IPS DF 4.7 (cell line): ENCODE results near the gene BTG2.

ENCODE experiments used
- DNase-seq: peaks from one replicate; pipeline ENCODE4 v3.0.0-alpha.2; 2013; ENCODE audit warnings: low spot score; ENCODE audit errors: extremely low read depth

Gene BTG2

GRCh38 chr1:203316626-203317093 is 11.3 kb downstream of the BTG2 start:
- no peak for DNase-seq

- DNase-seq: no peak
Observed at GRCh38 chr1:203317429-203318228, 12.3 kb downstream of the BTG2 start.

GRCh38 chr1:203318229-203318517 is 12.9 kb downstream of the BTG2 start:
- DNase-seq: no peak

DNA sequence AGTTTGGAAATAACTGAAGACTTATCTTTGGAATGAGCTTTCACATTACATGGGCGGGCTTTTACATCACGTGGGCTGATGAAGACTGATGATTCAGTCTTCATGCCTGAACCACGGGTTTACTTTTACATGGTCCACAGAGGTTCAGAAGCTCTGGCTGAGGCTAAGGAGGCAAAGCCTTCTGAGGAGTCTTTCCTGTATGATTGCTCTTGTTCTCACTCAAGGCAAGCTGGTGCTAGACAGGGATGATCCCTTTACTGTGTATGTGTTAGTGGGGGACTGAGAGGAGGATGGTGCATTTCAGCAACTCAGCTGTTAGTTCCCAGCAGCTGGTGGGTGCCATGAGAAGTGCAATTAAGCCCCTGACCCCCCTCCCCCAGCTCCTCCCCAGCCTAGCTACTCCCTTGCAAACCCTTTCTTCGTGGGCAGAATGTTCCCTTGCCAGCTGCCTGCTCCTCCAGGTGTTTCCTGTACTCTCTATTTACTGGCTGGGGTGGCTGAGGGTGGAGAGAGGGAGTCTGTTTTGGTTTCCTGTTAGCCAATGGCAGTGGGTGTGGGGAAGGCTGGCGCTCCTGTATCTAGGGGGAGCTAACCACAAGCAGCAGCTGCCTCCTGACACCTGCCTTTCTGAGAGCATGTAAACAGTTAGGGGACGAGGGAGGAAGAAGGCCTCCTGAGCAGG is 15.4 kb downstream of the BTG2 start:
- no peak for DNase-seq

DNA sequence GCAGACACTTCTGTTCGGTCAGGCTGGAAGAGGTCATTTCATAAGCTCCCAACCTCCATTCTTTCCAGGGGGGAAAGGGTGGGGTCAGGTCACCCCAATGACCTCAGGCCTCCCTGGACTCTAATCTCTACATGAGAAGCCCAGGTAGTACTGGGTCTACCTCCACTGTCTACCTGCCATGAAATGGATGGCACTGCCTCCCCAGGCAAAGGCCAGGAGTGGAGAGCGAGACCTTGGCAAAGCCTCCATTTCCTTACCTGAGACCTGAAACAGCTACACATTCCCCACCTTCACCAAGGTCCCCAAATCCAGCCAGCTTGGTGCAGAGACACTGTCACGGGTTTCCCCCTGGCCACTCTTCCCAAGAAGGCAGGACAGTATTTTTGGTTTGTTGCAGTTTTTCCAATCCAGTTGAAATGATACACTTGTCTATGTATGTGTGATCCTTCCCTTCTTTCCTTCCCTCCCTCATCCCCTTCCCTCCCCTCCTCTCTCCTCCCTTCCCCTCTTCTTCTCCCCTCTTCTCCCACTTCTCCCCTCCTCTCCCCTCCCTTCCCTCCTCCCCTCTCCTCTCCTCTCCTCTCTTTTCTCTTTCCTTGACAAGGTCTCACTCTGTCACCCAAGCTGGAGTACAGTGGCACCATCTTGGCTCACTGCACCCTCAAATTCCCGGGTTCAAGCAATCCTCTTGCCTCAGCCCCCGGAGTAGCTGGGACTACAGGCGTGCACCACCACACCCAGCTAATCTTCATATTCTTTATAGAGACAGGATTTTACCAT is 16.1 kb downstream of the BTG2 start:
- DNase-seq: no peak

GRCh38 chr1:203322500-203323179 is 17.3 kb downstream of the BTG2 start:
- DNase-seq: no peak

GRCh38 chr1:203323587-203323986 is 18.3 kb downstream of the BTG2 start:
- no peak for DNase-seq

DNA sequence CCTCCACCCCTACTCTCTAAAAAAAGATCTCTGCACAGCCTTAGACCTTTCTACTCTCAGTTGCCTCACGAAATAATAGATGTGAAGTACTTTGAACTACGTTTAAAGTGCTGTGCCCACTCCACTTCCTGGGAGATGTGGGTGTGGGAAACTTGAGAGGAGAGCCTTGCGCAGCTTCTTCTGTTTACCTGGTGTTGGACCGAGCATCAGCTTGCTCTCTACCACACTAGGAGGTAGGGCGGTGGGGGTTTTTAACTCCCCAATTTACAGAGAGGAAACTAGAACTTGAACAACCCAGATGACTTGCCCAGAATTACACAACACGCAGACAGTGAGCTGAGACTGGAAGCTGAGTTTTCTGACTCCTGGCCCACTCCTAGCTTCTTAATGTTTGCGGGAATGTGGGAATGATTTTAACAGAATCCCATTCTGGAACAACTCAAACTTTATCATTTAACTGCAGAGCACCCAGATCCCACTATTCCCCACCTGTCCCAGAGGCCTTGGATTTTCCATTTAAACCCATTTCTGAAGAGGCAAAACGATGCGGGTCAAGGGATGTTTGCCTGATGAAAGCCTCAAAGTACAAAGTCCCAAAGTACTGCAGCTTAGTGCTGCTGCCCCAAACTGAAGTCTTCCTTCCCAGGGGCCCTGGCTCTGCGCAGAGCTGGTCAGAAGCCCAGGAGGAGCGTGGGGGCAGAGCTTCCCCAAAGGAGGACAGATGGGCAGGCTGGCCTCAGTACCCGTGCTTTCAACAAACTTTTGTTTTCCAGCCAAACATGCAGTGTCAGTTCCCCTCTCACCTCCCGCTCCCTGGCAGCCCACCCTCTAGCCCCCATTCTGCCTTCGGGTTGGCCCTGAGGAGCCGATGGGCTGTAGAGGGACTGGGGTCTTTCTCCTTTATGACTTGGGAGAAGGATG is 19.0 kb downstream of the BTG2 start:
- DNase-seq: no peak

DNA sequence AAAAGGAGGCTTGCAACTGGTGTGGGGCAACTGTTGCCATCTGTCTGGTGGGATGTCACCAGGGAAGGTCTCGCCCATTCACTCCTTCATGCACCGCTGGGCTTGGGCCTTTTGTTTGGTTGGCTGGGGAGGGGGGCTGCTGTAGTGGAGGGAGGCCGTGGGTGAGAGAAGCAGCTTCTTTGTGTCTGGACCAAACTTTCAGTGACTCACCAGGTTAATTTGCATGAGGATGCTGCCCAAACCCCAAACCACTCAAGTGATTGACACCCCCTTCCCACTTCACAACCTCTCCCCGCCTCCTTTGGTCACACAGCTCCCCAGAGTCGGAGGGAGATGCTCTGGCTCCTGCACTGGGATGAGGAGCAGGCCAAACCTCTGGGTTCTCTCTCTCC is 19.7 kb downstream of the BTG2 start:
- no peak for DNase-seq

- no peak for DNase-seq
Observed at GRCh38 chr1:203325418-203326091, 20.2 kb downstream of the BTG2 start.

- DNase-seq: no peak
Observed at GRCh38 chr1:203326830-203327683, 21.7 kb downstream of the BTG2 start.

GRCh38 chr1:203327684-203328457 is 22.6 kb downstream of the BTG2 start:
- DNase-seq: no peak

DNA sequence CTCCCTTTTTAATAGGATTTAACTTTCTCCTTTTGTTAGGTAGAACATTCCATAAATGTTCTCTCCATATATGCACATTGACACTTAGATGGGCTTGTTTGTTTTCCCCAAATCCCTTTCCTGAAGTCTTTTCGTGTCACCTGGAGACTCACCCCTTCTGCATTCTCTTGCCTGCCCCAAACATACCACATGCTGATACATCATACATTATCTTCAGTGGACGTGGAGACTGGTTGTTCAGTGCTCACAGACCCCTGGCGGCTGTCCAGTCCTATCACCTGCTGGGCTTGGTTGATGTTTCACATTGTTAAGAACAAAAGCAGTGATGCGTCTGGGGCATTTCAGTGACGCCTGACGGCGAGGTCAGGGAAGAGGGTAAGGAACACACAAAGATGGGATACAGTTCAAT is 23.4 kb downstream of the BTG2 start:
- no peak for DNase-seq

GRCh38 chr1:203331224-203331623 is 25.9 kb downstream of the BTG2 start:
- no peak for DNase-seq

DNA sequence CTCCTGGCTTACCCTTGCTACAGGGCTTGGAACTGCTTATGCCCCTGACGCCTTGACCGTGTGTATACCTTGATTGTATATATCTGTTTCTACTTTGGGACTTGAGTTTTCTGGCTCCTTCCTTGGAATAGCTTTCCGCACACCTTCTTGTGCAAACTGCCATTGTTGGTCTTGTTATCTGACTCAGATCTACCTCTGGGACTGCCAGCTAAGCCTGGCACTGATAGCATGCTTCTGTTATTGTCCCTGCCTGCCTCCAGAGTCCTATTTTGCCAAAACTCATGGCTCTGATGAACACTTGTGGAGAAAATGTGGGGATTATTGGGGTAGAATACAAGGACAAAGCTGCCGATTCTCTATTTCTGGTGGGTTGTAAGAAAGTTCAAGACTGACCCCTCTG is 30.2 kb downstream of the BTG2 start:
- no peak for DNase-seq

DNA sequence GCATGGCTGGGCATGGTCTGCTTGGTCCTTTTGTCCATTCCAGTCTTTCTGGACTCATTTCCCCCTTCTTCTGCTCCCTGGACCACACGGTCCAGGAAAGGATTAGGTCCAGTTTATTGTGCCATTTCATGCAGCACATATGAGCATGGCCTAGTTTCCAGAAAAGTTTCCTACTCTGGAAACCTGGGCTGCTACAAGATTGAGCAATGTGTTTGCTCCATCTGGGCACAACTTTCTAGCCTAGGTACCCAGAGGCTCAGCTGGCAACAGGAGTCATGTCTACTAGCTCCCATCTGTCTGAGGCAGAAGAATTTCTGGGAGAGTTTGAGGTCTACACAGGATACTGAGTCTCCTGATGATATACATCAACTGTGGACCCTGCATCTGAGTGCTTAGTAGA is 30.8 kb downstream of the BTG2 start:
- DNase-seq: no peak

DNA sequence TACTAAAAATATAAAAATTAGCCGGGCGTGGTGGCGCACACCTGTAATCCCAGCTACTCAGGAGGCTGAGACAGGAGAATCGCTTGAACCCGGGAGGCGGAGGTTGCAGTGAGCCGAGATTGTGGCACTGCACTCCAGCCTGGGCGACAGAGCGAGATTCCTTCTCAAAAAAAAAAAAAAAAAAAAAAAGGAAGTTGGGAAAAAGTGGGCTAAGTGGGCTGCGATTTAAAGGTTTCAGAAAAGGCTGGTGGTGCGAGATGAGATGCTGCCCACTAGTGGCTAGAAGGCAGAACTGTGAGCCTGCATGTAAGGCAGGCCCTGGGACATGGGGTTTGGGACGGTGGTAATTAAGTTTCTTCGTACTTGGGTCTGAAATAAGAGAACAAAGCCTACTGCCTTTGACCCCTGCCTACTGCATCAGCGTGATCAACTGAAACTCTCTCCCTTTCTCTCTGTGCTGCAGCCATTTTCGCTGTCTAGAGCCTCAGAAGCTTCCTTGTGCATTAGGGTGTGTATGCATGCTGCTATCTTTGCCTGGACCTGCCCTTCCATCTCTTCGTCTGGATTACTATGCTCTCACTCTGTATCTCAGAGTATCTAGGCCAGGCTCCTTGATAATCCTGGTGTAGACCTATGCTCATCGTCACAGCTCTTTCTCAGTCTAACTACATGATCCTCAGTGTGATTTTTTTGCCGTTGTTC is 33.2 kb downstream of the BTG2 start:
- no peak for DNase-seq
